Measurements from ENCODE around the gene TECTB. TPM values are rescaled to one million over a fixed set of nuclear protein-coding genes. Genes with fewer than 3 reads are reported as not detected.

The TECTB gene
- total and polyA plus RNA-seq, 9 of the 15 experiments (the other 6 are each of a cell fraction or from before 2014, with no cell fraction given), result not detected

DNA sequence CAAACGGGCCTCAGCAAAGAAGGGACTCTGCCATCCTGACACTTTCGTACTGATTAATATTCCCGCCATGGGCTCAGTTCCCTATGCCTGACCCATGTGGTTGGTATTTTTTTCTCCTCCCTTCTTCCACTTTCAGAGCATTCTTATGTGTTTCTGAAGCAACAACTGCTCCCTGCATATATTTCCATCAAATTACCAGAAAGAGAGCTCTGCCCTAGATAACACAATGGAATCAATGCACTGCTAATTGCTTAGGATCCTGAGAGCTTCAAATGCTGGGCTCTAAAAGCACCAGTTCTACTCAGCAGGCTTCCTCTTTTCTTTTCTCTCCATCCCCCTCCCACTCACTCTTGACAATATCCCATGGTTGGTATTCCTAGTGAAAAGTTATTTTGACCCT, 5.3 kb downstream of the TECTB start:
- TF ChIP-seq KLF6 (CRISPR knock-in tag; IDR thresholded peaks at IDR 0.05; ENCODE audit: borderline replicate concordance) (no peak), NONO (IDR thresholded peaks at IDR 0.05; ENCODE audit: low read depth in 2 of 2, low read length in 1 of 2) (no peak), ZSCAN29 (IDR thresholded peaks at IDR 0.05) (no peak), ZNF408 (CRISPR knock-in tag; IDR thresholded peaks at IDR 0.05; ENCODE audit: low read depth) (no peak), MAFG (tag; conservative IDR thresholded peaks at IDR 0.05) (no peak), CC2D1A (IDR thresholded peaks at IDR 0.05) (no peak), PURB (CRISPR knock-in tag; IDR thresholded peaks at IDR 0.05; ENCODE audit: low read depth) (no peak), HCFC1 (IDR thresholded peaks at IDR 0.05; ENCODE audit: low read depth, low read length) (no peak), ZNF124 (CRISPR knock-in tag; IDR thresholded peaks at IDR 0.05) (no peak), HDAC3 (IDR thresholded peaks at IDR 0.05; ENCODE audit: borderline replicate concordance, partially characterized antibody) (no peak), COPS2 (conservative IDR thresholded peaks at IDR 0.05) (no peak), CBX2 (IDR thresholded peaks at IDR 0.05; ENCODE audit: insufficient read depth, low read length, poor library complexity, severe bottlenecking) (no peak), POU5F1 (IDR thresholded peaks at IDR 0.05; ENCODE audit: borderline replicate concordance, low read depth, low read length, partially characterized antibody) (no peak), ZBTB1 (CRISPR knock-in tag; IDR thresholded peaks at IDR 0.05; ENCODE audit: borderline replicate concordance, low read depth) (no peak)
- TF ChIP-seq, protein P1, sequence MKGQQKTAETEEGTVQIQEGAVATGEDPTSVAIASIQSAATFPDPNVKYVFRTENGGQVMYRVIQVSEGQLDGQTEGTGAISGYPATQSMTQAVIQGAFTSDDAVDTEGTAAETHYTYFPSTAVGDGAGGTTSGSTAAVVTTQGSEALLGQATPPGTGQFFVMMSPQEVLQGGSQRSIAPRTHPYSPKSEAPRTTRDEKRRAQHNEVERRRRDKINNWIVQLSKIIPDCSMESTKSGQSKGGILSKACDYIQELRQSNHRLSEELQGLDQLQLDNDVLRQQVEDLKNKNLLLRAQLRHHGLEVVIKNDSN (CRISPR knock-in tag; IDR thresholded peaks at IDR 0.05), result no peak
- TF ChIP-seq, protein P2, sequence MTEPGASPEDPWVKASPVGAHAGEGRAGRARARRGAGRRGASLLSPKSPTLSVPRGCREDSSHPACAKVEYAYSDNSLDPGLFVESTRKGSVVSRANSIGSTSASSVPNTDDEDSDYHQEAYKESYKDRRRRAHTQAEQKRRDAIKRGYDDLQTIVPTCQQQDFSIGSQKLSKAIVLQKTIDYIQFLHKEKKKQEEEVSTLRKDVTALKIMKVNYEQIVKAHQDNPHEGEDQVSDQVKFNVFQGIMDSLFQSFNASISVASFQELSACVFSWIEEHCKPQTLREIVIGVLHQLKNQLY (CRISPR knock-in tag; conservative IDR thresholded peaks at IDR 0.05), result no peak
- TF ChIP-seq, protein P3, sequence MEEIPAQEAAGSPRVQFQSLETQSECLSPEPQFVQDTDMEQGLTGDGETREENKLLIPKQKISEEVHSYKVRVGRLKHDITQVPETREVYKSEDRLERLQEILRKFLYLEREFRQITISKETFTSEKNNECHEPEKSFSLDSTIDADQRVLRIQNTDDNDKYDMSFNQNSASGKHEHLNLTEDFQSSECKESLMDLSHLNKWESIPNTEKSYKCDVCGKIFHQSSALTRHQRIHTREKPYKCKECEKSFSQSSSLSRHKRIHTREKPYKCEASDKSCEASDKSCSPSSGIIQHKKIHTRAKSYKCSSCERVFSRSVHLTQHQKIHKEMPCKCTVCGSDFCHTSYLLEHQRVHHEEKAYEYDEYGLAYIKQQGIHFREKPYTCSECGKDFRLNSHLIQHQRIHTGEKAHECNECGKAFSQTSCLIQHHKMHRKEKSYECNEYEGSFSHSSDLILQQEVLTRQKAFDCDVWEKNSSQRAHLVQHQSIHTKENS (CRISPR knock-in tag; IDR thresholded peaks at IDR 0.05), result no peak
- TF ChIP-seq, protein P4, sequence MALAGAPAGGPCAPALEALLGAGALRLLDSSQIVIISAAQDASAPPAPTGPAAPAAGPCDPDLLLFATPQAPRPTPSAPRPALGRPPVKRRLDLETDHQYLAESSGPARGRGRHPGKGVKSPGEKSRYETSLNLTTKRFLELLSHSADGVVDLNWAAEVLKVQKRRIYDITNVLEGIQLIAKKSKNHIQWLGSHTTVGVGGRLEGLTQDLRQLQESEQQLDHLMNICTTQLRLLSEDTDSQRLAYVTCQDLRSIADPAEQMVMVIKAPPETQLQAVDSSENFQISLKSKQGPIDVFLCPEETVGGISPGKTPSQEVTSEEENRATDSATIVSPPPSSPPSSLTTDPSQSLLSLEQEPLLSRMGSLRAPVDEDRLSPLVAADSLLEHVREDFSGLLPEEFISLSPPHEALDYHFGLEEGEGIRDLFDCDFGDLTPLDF (CRISPR knock-in tag; IDR thresholded peaks at IDR 0.05), result no peak
- Histone ChIP-seq H3K4me1 (replicated peaks in 1 of 2; ENCODE audit: control insufficient read depth in 2 of 2, insufficient read depth in 2 of 2, low read length in 2 of 2) (no peaks in the 10 kb centered on the region), H3K79me2 (ENCODE audit: control insufficient read depth, insufficient read depth, low read length) (no peaks in the 10 kb centered on the region), H3K9me3 (replicated peaks; ENCODE audit: control insufficient read depth, insufficient read depth, low read depth, low read length) (no peaks in the 10 kb centered on the region), H3K27me3 (ENCODE audit: control insufficient read depth in 2 of 2, insufficient read depth in 2 of 2, low read length in 2 of 2) (peaks cover 0 to 14% of the 10 kb centered on the region in 2 experiments; a peak in 1 of 5 replicates), H3K9ac (ENCODE audit: insufficient read depth in 1 of 2, low read depth in 2 of 2, low read length in 2 of 2) (no peak overlapping the region), H3K4me3 (no peak overlapping the region), H3K4me2 (ENCODE audit: insufficient read depth, low read length) (no peak overlapping the region), H2AFZ (ENCODE audit: low read depth, low read length) (no peak overlapping the region), H4K20me1 (replicated peaks; ENCODE audit: control insufficient read depth, insufficient read depth, low read length) (no peaks in the 10 kb centered on the region), H3K36me3 (ENCODE audit: control insufficient read depth, insufficient read depth, low read length) (no peaks in the 10 kb centered on the region), H3K9me1 (ENCODE audit: control insufficient read depth, insufficient read depth, low read length) (no peaks in the 10 kb centered on the region), H3K27ac (ENCODE audit: extremely low read depth, low read depth, low read length) (no peak overlapping the region)
- in situ Hi-C loops (cut with MboI), result no loop called here
- ChIA-PET CTCF (ENCODE audit: low intra/inter-chr PET ratio) (no interaction called here), POLR2A (interaction anchor here (0.6 kb wide), 1 partner anchor 18 kb away, joined by 3 read pairs; no protein-coding TSS in a partner anchor)
- intact Hi-C loops (cut with micrococcal nuclease), result no loop called here
- FAIRE-seq (no peak), DNase-seq (ENCODE audit: extremely low read depth in 1 of 4, low spot score in 3 of 4) (no peak), ATAC-seq (no peak)
- 5% methylated on average over 3 of the region's 3 CpGs for WGBS (ENCODE audit: insufficient coverage, low coverage, missing lambda C conversion rate)
- no TSS peak for BruUV-seq (replicated peaks)
